SH-SY5Y (cell line): Measurements from ENCODE around the gene MEAK7.

ENCODE experiments used
- GATA2 ChIP-seq: IDR thresholded peaks from 2 replicates; pipeline ENCODE4 v1.6.1; 2011; ENCODE audit warnings: mild to moderate bottlenecking, low read depth, low read length
- GATA3 ChIP-seq: IDR thresholded peaks from 2 replicates; pipeline ENCODE4 v1.6.1; 2011; ENCODE audit warnings: low read depth, mild to moderate bottlenecking, low read length, moderate library complexity

GRCh38 chr16:84517366-84517765 is 12.9 kb upstream of the MEAK7 start:
- TF ChIP-seq GATA2 (no peak), GATA3 (no peak)
